Measurements from ENCODE around the gene MRGPRD.

DNA sequence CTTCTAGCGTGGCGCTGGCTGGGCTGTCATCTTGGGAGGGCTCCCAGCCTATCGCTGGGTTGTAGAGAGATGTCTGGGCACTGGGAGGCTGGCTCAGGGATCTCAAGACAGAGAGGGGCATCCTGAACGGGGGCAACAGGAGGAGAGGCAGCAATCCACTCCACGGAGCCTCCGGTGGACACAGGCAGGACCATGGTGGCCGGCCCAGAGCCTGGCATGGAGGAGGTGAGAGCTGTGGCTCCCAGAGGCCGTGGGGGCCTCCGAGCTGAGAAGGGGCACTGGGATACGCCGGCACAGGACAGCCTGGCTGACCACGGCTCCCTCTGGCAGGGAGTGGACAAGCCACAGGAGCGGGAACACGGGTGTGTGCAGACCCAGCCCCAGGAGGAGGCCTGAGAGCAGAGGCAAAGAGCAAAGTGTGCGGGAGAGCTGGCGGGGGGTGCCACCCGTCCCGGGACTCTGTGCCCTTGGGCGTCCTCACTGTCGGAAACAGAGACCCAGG is 23.1 kb upstream of the MRGPRD start:
- TF ChIP-seq, protein P1, sequence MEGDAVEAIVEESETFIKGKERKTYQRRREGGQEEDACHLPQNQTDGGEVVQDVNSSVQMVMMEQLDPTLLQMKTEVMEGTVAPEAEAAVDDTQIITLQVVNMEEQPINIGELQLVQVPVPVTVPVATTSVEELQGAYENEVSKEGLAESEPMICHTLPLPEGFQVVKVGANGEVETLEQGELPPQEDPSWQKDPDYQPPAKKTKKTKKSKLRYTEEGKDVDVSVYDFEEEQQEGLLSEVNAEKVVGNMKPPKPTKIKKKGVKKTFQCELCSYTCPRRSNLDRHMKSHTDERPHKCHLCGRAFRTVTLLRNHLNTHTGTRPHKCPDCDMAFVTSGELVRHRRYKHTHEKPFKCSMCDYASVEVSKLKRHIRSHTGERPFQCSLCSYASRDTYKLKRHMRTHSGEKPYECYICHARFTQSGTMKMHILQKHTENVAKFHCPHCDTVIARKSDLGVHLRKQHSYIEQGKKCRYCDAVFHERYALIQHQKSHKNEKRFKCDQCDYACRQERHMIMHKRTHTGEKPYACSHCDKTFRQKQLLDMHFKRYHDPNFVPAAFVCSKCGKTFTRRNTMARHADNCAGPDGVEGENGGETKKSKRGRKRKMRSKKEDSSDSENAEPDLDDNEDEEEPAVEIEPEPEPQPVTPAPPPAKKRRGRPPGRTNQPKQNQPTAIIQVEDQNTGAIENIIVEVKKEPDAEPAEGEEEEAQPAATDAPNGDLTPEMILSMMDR (IDR thresholded peaks at IDR 0.05; ENCODE audit: control extremely low read depth in 1 of 3, insufficient read depth in 1 of 3, low read depth in 1 of 3, low read length in 3 of 3) = no peak
- TF ChIP-seq, protein P2, sequence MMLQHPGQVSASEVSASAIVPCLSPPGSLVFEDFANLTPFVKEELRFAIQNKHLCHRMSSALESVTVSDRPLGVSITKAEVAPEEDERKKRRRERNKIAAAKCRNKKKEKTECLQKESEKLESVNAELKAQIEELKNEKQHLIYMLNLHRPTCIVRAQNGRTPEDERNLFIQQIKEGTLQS (IDR thresholded peaks at IDR 0.05; ENCODE audit: insufficient read depth, low read depth, low read length) = no peak
- no peak for TF ChIP-seq POLR2A (IDR thresholded peaks at IDR 0.05; ENCODE audit: control extremely low read depth in 1 of 2, low read depth in 2 of 2, low read length in 2 of 2)
- no peak for TF ChIP-seq ZNF274 (IDR thresholded peaks at IDR 0.05; ENCODE audit: borderline replicate concordance, extremely low read depth, low read length)
- TF ChIP-seq BCL11A (IDR thresholded peaks at IDR 0.05; ENCODE audit: low read depth in 2 of 2, low read length in 2 of 2) = no peak
- no peak for TF ChIP-seq TCF12 (IDR thresholded peaks at IDR 0.05; ENCODE audit: low read depth, low read length)
- TF ChIP-seq, protein P3, sequence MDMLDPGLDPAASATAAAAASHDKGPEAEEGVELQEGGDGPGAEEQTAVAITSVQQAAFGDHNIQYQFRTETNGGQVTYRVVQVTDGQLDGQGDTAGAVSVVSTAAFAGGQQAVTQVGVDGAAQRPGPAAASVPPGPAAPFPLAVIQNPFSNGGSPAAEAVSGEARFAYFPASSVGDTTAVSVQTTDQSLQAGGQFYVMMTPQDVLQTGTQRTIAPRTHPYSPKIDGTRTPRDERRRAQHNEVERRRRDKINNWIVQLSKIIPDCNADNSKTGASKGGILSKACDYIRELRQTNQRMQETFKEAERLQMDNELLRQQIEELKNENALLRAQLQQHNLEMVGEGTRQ (IDR thresholded peaks at IDR 0.05; ENCODE audit: low read length) = no peak
- no peak for TF ChIP-seq YY1 (IDR thresholded peaks at IDR 0.05; ENCODE audit: low read depth, low read length)
- TF ChIP-seq CHD2 (IDR thresholded peaks at IDR 0.05; ENCODE audit: low read length) = no peak

Data from H1 (cell line).